Neural progenitor cell (in vitro differentiated cells): Measurements from ENCODE around the gene KIAA1549.

Experiments used
- CTCF ChIP-seq: fragments of 200-600 bp; sonication (generic); IDR thresholded peaks from 2 replicates; pipeline ENCODE4 v1.5.1; 2017; ENCODE audit warnings: antibody characterized with exemption, mild to moderate bottlenecking
- EZH2 ChIP-seq: fragments of 200-600 bp; sonication (generic); IDR thresholded peaks from 2 replicates; pipeline ENCODE4 v1.6.1; 2017; ENCODE audit warnings: antibody characterized with exemption, mild to moderate bottlenecking, moderate library complexity
- EZH2phosphoT487 ChIP-seq: fragments of 200-600 bp; sonication (generic); IDR thresholded peaks from 2 replicates; pipeline ENCODE4 v1.6.1; 2017; ENCODE audit warnings: antibody characterized with exemption

- TF ChIP-seq CTCF (no peak), EZH2phosphoT487 (no peak), EZH2 (no peak)
These were observed 151.9 kb downstream of the KIAA1549 start for GRCh38 chr7:138829335-138829734.
